GM18868 (cell line): Measurements from ENCODE around the gene MED25.

Experiments used
- ATAC-seq: cut with Tn5 transposase; IDR thresholded peaks from one replicate; pipeline ENCODE4 v1.9.1; 2021; ENCODE audit warnings: mild to moderate bottlenecking, moderate library complexity; ENCODE audit not compliant: unreplicated experiment

The MED25 gene

DNA sequence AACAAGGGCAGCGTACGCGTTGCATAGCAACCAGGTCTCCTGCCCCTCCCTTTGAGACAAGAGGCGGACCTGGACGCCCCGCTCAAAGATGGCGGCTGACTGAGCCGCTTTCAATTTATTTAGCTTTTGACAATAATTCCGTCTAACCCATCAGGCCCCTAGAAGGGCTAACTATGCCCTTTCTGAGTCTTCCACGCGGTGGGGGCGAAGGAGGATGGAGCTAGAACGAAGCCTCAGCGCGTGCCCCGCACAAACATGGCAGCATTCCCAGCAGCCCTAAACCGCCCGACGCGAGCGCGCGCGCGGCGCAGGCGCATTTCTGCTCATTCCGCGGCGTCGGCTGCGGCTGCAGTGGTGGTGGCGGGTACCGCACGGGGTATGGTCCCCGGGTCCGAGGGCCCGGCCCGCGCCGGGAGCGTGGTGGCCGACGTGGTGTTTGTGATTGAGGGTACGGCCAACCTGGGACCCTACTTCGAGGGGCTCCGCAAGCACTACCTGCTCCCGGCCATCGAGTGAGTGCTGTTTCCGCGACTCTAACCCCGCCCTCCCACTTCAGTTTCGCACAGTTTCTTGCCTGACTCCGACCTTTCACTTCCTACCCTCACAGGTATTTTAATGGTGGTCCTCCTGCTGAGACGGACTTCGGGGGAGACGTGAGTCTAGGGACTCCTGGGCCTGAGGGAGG is at the start of gene MED25:
Gene MED25, plus strand, starts transcription at position 326 of the 685 bp plus-strand sequence. Its CDS starts 53 bp downstream, at position 379.
- peak; percentile 61 for ATAC-seq

DNA sequence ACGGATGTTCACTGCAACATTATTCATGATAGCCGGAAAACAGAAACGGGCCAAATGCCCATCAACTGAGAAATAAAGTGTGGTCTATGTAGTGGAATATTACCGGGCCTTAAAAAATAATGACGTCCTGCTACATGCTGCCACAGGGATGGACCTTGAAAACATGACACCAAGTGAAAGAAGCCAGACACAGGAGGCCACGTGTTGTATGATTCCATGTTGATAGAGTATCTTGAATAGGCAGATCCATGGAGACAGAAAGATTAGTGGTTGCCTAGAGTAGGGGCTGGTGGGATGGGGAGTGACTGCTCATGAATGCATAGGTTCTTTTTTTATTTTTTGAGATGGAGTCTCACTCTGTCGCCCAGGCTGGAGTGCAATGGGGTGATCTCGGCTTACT is 47.6 kb upstream of the MED25 start:
- ATAC-seq, result no peak

DNA sequence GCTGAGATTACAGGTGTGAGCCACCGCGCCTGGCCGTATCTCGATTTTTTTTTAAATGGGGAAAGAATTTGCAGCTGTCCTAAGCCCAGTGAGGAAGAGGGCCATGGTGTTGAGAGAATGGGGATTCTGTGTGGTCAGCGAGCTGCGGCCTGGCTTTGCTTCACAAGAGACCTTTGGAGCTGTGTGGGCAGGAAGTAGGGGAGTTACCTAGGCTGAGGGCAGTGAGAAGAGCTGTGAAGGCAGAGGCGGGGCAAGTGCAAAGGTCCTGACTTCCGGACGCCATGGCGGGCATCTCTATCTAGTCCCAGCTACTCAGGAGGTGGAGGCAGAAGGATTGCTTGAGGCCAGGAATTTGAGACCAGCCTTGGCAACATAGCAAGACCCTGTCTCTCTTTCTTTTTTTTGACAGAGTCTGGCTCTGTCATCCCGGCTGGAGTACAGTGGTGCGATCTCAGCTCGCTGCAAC is 46.4 kb upstream of the MED25 start:
- no peak for ATAC-seq

DNA sequence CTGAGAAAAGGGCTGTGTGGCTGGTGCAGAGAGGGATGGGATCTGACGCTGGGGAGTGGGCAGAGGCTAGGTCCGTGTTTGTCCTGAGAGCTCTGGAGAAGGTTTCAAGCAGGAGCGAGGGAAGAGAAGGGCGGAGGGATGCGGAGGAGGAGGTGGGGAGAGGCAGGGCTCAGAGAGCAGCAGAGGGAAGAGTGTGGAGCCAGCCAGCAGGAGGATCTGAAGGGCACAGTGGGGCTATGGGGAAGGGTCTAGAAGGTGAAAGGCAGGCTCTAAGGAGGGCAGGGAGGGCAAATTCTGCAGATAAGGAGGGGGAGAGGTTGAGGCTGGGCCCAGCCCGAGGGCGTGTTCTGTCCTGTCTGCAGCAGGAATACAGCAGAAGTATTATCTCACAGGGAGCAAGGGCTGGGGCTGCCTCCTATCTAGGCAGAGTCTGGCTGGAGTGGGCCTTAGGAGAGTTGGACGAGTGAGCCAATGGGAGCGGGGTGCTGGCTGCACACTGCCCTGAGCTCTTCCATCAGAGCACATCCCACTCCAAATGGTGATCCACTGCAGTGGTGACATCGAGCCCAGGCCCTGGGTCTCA is 45.1 kb upstream of the MED25 start:
- ATAC-seq, result no peak

DNA sequence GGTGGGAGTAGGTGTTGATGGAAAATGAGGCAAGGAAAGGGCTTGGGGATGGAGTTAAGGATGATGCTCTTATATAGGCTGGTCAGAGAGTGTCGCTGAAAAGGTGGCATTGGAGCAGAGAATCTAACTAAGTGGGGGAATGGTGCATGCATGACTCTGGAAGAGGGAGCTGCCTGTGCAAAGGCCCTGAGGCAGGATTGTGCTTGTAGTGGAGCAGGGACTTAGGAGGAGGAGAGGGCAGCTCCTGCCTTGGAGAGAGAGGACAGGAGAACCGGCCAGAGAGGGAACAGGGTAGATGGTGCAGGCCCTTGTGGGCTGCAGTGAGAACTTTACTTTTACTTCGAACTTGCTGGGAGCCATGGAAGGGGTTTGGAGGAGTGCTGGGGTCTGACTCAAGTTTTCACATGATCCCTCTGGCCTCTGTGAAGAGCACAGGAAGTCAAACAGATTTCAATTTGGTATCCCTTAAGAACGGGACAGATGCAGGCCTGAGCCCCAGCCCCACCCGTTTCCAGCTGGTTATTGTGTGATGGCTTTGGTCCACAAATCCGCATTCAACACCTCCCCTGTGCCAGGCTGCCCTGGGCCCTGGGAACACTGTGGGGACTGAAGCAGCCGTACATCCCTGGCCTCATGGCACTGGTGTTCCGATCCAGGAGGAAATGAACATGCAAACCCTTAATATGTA is 44.3 kb upstream of the MED25 start:
- no peak for ATAC-seq

DNA sequence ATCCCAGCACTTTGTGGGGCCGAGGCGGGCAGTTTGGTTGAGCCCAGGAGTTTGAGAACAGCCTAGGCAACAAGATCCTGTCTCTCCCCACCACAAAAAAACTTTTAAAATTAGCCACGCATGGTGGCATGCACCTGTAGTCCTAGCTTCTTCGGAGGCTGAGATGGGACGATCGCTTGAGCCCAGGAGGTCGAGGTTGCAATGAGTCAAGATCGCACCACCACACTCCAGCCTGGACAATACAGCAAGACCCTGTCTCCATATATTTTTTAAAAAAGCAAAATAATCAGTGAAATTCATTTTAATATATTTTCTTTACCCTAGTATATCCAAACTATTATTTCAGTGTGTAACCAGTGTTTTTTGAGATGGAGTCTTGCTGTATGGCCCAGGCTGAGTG is 43.1 kb upstream of the MED25 start:
- ATAC-seq, result no peak

DNA sequence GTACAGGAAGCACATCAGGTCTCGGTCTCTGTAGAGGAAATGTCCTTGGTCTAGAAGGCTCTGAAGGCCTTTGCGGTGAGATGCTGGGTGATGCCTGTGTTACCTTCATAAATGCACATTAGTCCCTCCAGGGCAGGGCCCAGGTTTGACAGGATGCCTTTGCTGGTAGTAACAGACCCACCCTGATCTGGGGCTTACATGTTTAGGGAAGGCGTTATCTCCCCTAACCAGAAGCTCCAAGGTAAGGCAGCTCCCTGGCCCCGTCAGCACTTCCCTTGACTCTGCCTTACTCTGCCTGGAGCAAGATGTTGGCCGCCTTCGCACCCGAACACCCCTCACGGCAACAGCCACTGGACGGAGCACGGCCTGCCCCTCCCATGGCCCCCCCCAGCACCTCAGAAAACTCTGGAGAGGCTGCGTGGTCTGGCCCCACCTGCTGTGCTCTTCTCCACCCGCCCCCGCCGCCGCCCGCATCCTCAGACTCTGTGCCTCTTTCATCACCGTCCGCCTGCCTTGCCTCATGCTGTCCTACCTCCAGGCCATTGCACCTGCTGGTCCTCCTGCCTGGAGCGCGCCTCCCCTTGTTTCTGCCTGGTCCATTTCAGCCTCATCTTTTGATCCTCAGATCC is 42.2 kb upstream of the MED25 start:
- no peak for ATAC-seq

DNA sequence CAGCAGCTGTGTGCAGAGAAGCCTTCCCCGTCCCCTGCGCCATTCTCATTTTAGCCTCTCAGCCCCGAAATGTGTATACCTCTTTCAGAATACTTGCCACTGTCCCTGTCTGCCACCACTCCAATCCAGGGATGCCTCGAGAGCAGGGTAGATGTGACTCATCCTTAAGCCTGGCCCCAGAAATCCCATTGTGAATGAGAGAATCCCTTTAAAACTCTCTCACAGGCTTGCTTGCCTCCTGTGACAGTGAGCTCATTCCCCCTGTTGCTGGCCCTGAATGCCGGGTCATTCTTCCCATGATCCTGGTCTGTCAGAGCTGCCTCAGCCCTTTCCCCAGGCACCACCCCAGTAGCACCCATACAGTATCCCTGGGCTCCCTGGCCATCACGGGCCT is 41.7 kb upstream of the MED25 start:
- no peak for ATAC-seq

DNA sequence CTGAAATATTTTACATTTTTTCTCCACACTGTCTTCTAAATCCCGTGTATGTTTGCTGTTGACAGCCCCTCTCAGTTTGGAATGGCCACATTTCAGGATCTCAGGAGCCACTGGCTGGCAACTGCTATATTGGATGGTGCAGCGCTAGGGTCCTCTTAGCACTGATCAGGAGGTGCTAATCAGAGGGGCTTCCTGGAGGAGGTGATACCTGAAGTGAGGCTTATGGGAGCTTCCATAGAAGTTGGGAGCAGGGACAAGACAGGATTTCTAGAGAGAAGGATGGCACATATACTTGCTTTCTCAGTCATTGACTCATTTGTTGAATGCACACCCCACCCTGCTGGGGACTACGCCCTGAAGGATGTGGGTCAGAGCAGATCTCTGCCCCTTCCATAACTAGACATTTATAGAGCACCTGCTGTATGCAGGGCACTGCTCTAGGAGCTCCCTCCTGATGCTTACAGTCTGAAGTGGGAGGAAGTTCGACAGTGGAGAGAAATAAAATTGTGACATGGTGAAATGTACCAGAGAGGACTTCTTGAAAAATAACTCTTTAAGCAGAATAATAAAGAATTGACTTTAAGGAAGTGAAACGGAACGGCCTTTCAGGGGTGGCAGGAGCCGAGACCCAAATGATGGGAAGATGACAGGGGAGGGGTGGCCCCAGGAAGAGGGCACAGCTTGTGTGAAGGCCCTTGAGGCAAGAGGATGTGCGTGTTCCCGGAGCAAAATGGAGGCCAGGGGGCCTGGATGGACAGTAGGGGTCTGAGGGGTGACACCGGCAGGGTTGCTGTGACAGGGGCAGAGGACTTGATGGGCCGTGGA is 38.1 kb upstream of the MED25 start:
- ATAC-seq, result no peak

DNA sequence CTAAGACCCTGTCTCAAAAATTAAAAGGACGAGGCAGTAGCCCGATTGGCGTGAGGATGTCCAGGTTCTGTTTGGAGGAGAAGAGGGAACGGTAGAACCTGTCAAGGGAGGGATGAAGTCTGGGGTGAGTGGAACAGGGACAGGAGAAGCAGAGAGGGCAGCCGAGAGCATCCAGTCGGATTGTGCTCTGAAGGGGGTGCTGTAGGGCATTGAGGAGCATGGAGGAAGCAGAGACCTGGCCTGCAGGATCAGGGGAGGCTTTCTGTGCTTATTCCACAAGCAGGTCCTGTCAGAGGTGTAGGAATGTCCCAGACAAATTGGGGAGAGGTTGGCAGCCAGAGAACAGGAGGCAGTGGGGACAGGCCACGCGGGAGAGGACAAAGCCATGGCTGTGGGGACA is 37.2 kb upstream of the MED25 start:
- no peak for ATAC-seq

DNA sequence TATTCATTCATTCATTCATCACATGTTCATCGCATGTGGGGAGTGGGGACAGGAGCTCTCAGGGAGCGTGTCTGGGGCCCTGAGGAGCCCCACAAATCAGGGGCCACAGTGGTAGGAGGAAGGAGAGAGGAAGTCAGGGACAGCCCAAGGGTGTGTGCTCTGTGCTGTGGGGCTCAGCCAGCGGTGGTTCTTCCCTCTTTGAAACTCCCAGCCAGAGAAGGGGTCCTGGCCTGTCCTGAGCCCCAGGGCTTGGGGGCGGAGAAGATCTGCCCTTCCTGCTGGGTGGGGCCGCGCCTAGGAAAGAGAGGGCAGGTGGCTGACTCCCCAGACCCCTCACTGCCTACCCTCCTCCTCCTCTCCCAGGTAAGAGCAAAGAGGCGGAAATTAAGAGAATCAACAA is 36.7 kb upstream of the MED25 start:
- ATAC-seq, result no peak

DNA sequence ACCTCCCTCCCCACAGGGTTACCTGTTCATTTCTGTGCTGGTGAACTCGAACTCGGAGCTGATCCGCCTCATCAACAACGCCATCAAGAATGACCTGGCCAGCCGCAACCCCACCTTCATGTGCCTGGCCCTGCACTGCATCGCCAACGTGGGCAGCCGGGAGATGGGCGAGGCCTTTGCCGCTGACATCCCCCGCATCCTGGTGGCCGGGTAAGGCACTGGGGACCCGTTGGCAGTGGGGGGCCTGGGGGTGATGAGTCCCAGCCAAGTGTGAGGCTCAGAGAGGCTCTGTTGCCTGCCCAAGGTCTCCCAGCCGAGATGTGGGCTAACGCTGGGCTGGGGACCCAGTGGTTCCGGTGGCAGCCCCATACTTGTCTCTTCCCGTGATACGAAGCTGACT is 35.6 kb upstream of the MED25 start:
- no peak for ATAC-seq

DNA sequence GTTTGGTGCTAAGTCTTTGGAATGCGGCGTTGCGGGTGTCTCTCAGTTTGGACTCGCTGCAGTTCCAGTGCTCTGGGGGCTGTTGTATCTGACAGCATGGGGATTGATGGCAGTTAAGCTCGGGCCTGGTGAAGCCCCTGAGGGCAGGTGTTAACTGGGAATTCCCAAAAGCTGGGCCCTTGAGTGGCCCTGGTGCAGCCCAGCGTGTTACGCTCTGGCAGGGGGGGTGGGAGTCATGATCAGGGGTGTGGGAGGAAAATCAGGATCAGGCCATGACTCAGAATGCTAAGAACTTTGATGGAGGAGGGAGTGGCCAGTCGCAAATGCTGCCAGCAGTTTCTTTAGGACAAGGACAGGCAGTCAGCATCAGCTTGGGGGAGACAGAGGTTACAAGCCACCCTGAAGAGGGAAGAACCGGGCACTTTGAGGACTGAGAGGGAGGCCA is 31.7 kb upstream of the MED25 start:
- no peak for ATAC-seq

DNA sequence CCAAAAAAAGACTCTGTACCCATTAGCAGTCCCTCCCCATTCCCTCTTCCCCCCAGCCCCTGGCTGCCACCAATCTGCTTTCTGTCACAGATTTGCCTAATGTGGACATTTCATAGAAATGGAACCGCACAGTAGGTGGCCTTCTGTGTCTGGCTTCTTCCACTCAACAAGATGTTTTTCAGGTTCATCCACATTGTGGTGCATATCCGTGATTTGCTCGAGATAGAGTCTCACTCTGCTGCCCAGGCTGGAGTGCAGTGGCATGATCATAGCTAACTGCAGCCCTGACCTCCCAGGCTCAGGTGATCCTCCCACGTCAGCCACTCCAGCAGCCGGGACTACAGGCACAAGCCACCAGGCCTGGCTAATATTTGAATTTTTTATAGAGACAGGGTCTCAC is 30.3 kb upstream of the MED25 start:
- no peak for ATAC-seq

DNA sequence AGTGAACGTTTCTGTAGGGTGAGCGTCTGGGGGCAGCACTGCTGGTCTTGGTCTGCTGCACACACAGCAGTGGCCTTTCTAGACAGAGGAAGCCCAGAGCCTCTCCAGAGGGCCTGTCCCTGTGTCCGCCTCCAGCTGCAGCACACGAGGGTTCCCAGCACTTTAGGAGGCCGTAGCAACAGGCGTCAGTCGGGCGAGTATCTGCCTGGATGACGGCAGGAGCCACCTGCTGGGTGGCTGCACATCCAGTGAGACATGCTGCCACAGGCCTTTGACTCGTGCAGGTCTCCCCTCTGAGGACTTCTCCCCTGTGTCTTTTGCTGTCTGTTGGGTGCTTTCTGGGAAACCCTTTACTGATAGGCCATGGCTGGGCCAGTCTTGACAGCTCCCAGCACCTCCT is 29.2 kb upstream of the MED25 start:
- no peak for ATAC-seq

DNA sequence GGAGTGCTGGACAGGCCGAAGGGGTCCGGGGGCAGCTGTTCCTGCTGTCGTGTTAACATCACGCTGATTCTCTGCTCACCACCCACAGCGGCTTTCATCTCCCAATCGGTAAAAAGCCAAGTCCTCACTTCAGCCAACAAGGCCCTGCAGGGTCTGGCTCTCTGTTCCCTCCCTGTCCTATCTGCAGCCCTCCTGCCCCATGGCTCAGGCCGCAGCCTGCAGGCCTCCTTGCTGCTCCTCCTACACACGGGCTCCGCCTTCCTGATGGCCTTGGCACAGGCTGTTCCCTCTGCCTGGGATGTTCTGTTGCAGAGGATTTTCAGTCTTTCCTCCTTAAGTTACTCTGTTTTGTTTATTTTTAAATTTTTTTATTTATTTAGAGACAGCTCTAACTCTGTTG is 27.2 kb upstream of the MED25 start:
- no peak for ATAC-seq

DNA sequence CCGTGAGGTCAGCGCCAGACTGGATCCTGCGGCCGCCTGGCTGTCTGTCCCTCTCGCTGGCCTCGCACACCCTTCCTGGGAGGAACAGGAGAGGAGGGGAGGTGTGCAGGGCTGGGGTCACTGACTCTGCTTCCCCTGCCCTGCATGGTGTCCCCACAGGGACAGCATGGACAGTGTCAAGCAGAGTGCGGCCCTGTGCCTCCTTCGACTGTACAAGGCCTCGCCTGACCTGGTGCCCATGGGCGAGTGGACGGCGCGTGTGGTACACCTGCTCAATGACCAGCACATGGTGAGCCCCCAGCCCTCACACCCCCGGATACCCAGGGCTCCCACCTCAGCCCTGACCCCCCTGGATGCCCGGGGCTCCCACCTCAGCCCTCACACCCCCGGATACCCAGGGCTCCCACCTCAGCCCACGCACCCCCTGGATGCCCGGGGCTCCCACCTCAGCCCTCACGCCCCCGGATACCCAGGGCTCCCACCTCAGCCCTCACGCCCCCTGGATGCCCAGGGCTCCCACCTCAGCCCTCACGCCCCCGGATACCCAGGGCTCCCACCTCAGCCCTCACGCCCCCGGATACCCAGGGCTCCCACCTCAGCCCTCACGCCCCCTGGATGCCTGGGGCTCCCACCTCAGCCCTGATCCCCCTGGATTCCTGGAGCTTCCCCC is 26.2 kb upstream of the MED25 start:
- no peak for ATAC-seq

DNA sequence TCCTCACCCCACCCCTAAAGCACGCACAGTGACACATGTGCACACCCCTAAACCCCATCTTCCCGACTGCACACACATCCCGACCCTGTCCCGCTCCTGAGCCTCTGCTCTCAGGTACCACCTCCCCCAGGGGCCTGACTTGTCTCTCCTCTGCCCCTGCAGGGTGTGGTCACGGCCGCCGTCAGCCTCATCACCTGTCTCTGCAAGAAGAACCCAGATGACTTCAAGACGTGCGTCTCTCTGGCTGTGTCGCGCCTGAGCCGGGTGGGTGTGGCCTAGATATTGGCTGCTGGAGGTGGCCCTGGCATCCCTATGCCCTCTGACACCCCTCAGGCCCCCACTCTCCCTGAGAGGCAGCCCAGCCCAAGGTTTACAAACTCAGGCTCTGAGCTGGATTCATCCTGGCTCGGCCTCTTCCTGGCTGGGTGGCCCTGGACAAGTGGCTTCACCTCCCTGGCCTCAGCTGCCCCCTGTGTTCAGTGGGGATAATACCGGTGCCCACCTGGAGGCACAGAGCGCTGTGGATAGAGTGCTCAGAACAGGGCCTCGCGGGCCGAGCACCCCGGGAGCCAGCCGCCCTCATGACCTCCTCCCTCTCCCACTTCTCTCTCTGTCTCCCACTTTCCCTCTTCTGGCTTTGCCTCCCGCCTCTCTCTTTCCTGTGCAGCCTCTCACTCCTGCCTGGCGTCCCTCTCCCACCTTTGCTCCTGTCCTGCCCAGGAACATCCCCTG is 25.1 kb upstream of the MED25 start:
- ATAC-seq, result no peak

DNA sequence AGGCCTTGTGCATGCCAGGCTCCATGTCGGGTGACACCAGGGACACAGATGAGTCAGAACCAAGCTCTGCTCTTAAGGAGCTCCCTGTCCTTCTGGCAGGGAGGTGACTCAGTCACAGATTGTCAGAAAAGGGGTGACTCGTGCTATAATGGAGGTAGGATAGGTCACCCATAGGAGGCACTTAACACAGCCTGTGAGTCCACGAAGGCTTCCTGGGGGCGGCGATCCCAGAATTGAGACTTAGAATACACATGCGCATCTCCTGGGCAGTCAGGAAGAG is 24.6 kb upstream of the MED25 start:
- no peak for ATAC-seq

DNA sequence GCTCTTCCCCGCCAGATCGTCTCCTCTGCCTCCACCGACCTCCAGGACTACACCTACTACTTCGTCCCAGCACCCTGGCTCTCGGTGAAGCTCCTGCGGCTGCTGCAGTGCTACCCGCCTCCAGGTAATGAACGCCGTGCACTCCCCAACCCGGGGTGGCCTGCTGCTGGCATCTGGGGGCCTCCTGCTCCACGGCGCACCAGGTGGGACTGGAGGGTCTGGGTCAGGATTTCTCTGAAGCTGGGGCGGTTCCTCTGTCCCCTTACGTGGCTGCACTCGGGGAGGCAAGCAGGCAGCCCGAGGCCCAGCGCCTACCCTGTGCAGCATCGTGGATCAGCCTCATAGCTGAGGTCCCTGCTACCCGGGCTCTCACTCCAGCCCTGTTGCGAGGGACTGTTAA is 22.5 kb upstream of the MED25 start:
- ATAC-seq, result no peak
